ENCODE data around the gene CELF4.

GRCh38 chr18:37421341-37422077 is 144.1 kb downstream of the CELF4 start:
- TF ChIP-seq CTCF (conservative IDR thresholded peaks at IDR 0.05 in 1 of 2, IDR thresholded peaks at IDR 0.05 in 1 of 2; ENCODE audit: low read depth in 1 of 2, low read length in 2 of 2) = no peak
- no peak for TF ChIP-seq EZH2 (IDR thresholded peaks at IDR 0.05; ENCODE audit: low read length, missing control alignments)
